T-helper 2 cell treated with Interferon-gamma antibody and Interleukin-4, amounts not matched to agents 100 ng/mL and 5 ng/mL, for 36 hours (primary cell): ENCODE results near the gene BBC3. TPM values are rescaled to one million over a fixed set of nuclear protein-coding genes. Genes with fewer than 3 reads are reported as not detected.

ENCODE experiments used
- total RNA-seq: library from RNA; stranded (reverse); gene quantifications from 2 replicates; pipeline ENCODE4 v1.2.3, GENCODE V29; 2022

BBC3 gene
- total RNA-seq, 1 donor from 2014 or later, result 13.0 TPM

Other genes starting within 250 kb of the BBC3 start
- 0.23 TPM in 1 of 2 replicates, not detected in the other for gene NPAS1, start 211.4 kb downstream of the BBC3 start, total RNA-seq
- gene TMEM160, start 182.6 kb downstream of the BBC3 start, total RNA-seq, result 46.4 and 47.6 TPM in 2 replicates
- 106 and 109 TPM in 2 replicates for gene ZC3H4, start 117.4 kb downstream of the BBC3 start, total RNA-seq
- gene SAE1, start 100.4 kb downstream of the BBC3 start, total RNA-seq, result 152 and 159 TPM in 2 replicates
- 30.4 and 34.7 TPM in 2 replicates for gene CCDC9, start 25.3 kb upstream of the BBC3 start, total RNA-seq
- gene INAFM1, start 43.7 kb upstream of the BBC3 start, total RNA-seq, result 8.7 and 10.2 TPM in 2 replicates
- 1.4 and 1.7 TPM in 2 replicates for gene C5AR1, start 78.7 kb upstream of the BBC3 start, total RNA-seq
- gene C5AR2, start 101.0 kb upstream of the BBC3 start, total RNA-seq, result 0.86 and 0.95 TPM in 2 replicates
- 15.0 and 15.5 TPM in 2 replicates for gene DHX34, start 118.1 kb upstream of the BBC3 start, total RNA-seq
- 0.20 TPM in 1 of 2 replicates, not detected in the other for gene MEIS3, start 188.3 kb upstream of the BBC3 start, total RNA-seq
- 0.07 and 0.39 TPM in 2 replicates for gene SLC8A2, start 240.7 kb upstream of the BBC3 start, total RNA-seq